Measurements from ENCODE around the gene ULK4.
A peak's percentile ranks its signal among the peaks of the same experiment; 100 is the strongest.

The ULK4 gene

GRCh38 chr3:41525303-41526064 is 436.4 kb downstream of the ULK4 start:
- peak; percentile 30 for DNase-seq (ENCODE audit: low spot score)
- no peak for TF ChIP-seq CTCF (IDR thresholded peaks at IDR 0.05; ENCODE audit: extremely low read depth, missing control alignments)

- TF ChIP-seq CTCF (IDR thresholded peaks at IDR 0.05; ENCODE audit: extremely low read depth, missing control alignments): no peak
- DNase-seq (ENCODE audit: low spot score): no peak
These were observed 438.0 kb downstream of the ULK4 start for GRCh38 chr3:41523897-41524296.

- TF ChIP-seq CTCF (IDR thresholded peaks at IDR 0.05; ENCODE audit: extremely low read depth, missing control alignments): no peak
- DNase-seq (ENCODE audit: low spot score): peak; percentile 34
These were observed 439.3 kb downstream of the ULK4 start for GRCh38 chr3:41522612-41523011.

GRCh38 chr3:41521010-41521655 is 440.8 kb downstream of the ULK4 start:
- DNase-seq (ENCODE audit: low spot score): no peak
- no peak for TF ChIP-seq CTCF (IDR thresholded peaks at IDR 0.05; ENCODE audit: extremely low read depth, missing control alignments)

- no peak for TF ChIP-seq CTCF (IDR thresholded peaks at IDR 0.05; ENCODE audit: extremely low read depth, missing control alignments)
- DNase-seq (ENCODE audit: low spot score): no peak
These were observed 442.2 kb downstream of the ULK4 start for GRCh38 chr3:41519746-41520145.

GRCh38 chr3:41518626-41519025 is 443.3 kb downstream of the ULK4 start:
- TF ChIP-seq CTCF (IDR thresholded peaks at IDR 0.05; ENCODE audit: extremely low read depth, missing control alignments): no peak
- no peak for DNase-seq (ENCODE audit: low spot score)

GRCh38 chr3:41508063-41508696 is 453.7 kb downstream of the ULK4 start:
- no peak for DNase-seq (ENCODE audit: low spot score)
- no peak for TF ChIP-seq CTCF (IDR thresholded peaks at IDR 0.05; ENCODE audit: extremely low read depth, missing control alignments)

All from GM20000 (cell line).